ENCODE measurements around the gene NPNT.

The NPNT gene

GRCh38 chr4:105921301-105921700 lies 26.0 kb downstream of the NPNT start:
- DNase-seq, result no peak

GRCh38 chr4:105923497-105924238 lies 28.4 kb downstream of the NPNT start:
- DNase-seq, result no peak

DNA sequence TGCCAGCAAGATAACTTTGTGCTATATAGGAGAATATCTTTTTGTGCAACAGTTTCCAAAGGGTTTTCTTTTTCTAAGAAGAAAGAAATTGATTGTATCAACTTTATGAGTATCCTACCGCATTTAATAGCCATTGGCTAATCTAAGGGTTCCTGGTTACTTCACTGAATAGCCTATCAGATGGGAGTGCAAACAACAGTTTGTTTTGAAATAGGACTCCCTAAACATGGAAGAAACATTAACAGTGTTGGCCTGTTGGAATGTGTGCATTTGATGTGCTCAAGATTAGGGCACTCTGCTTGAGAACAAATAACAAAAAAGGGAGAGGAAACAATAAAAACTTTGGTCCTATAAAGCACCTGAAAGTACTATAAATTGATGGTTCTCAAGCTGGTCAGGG lies 29.1 kb downstream of the NPNT start:
- DNase-seq, result no peak

DNA sequence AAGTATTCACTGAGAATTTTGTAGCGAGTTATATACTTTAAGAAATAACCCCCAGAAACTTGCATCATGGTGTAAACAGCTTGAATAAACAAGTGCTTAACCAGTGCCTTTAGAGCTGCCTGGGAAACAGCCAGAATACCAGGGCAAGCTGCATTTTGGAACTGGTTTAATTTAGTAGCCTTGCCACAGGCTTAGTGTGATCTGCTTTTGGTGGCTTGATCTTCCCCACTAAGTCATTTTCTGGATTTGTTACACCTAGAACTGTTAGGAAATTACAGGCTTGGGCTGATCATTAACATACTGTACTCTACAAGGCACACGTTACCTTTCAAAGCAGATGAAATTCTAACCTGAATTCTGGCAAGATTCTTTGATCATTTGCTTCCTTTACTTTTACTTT lies 35.4 kb downstream of the NPNT start:
- no peak for DNase-seq

- DNase-seq, result no peak
Observed at GRCh38 chr4:105933083-105933482, 37.8 kb downstream of the NPNT start.

- DNase-seq, result no peak
Observed at GRCh38 chr4:105934386-105934785, 39.1 kb downstream of the NPNT start.

DNA sequence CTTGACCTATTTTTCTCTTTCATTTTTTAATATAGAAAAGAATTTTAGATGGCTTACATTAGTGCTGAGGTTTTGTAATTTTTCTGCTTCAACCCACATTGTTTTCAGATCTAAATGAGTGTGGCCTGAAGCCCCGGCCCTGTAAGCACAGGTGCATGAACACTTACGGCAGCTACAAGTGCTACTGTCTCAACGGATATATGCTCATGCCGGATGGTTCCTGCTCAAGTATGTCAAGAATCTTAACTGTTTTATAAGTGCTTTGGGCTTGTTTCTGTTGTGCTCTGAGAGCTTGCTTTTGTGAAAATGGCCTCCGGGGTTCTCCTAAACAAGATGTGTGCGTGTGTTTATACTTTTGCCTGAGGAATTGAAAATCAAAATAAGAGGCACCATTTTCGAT lies 41.6 kb downstream of the NPNT start:
- no peak for DNase-seq

DNA sequence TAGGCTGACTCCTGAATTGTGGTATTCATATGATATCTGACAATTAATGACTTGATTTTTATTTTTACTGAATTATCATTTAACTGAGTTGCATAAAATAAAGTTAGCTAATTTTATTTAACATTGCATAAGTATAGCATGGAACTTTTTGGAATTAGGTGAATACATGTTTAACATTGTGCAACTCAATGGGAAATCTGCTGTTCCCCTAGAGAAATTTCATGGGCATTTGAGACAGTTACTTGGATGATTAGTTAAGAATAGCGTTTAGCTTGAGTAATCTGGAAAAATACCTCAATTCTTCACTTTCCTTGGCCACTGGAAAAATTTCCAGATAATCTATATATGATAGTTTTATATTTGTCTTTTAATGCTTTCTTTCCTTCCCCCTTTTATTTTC lies 42.5 kb downstream of the NPNT start:
- DNase-seq, result no peak

GRCh38 chr4:105943234-105943633 lies 48.0 kb downstream of the NPNT start:
- no peak for DNase-seq

DNA sequence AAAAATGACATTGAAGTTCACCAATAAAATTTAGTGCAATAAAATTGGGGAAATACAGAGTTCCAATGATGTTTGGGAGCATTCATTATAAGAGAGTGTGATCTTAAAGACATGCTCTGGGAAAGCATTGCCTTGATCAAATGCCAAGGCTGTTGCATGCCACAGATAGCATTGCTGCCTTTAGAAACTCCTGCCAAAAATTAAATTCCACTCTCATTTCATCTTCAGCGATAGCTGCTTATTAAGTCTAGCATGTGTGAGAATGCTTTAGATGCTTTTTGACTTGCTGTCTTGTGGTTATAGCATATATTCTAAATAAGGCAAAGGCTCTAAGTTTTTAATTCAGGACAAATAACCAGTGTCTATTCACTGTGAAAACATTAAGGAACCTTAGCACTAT lies 49.3 kb downstream of the NPNT start:
- DNase-seq, result no peak

DNA sequence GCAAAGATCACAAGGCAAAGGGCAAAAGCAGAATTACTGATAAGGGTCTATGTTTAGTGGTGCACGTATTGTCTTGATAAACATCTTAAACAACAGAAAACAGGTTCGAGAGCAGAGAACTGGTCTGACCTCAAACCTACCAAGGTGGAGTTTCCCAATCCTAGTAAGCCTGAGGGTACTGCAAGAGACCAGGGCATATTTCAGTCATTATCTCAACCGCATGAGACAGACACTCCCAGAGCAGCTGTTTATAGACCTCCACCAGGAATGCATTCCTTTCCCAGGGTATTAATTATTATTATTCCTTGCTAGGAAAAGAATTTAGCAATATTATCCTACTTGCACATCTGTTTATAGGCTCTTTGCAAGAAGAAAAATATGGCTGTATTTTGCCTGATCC lies 51.5 kb downstream of the NPNT start:
- no peak for DNase-seq

GRCh38 chr4:105950701-105951100 lies 55.4 kb downstream of the NPNT start:
- DNase-seq, result no peak

DNA sequence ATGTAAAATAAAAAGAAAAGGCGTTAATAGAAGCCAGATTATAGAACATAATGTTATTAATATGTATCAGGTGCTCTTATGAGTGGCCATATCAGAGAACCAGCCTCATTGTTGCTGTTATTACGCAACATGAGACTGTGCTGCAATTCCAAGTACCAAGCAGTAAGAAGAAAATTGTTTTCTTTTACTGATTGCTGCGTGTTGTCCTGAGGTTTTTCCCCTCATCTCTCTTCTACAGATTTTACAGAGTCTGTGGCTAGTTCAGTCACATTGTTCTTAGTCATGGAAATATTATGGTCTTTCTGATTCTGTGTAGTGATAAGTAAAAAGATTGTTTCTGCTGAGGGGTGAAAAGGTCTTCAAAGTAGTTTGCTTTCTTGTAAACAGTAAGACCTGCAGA lies 55.9 kb downstream of the NPNT start:
- DNase-seq, result no peak

GRCh38 chr4:105952591-105952990 lies 57.3 kb downstream of the NPNT start:
- no peak for DNase-seq

- DNase-seq, result no peak
Observed at GRCh38 chr4:105956569-105956968, 61.3 kb downstream of the NPNT start.

- DNase-seq, result no peak
Observed at GRCh38 chr4:105957680-105958079, 62.4 kb downstream of the NPNT start.

DNA sequence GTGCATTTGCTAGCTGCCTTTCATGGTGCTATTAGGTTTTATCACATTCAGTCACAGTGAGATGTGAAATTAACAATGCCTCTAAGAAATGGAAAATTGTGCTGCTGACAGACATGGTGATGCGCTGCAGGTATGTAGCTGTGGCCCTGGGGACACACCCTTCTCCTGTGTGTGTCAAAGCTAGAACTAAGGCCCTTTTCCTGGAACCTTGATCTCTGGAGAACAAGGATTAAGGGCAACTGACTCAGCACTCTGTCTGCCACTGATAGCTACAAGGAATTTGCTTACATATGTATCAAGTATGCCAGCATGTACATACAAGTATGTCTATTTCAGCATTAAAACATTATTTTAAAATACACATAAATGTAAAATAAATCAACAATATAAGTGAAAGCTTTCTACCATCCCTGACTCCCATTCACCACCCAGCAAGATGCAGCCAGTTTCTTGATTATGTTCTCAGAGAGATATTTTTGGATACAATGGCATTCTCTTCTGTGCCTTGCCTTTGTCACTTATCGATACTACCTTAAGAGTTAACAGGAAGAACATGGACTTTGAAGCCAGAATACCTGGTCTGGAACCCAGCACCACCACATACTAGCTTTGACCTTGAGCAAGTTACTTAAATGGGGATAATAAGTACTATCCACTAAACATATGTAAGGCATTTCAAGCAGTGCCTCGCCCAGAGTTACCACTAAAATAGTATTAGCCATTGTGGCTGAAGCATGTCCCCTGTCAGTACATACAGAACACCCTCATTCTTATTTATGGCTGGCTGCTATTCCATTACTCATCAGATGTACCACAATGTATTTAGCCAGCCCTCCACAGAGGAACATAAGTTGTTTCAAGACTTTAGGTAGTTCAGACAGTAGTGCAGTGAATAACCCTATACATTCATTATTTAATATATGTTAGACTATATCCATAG lies 68.5 kb downstream of the NPNT start:
- no peak for DNase-seq

- no peak for DNase-seq
Observed at GRCh38 chr4:105965183-105965800, 70.0 kb downstream of the NPNT start.

DNA sequence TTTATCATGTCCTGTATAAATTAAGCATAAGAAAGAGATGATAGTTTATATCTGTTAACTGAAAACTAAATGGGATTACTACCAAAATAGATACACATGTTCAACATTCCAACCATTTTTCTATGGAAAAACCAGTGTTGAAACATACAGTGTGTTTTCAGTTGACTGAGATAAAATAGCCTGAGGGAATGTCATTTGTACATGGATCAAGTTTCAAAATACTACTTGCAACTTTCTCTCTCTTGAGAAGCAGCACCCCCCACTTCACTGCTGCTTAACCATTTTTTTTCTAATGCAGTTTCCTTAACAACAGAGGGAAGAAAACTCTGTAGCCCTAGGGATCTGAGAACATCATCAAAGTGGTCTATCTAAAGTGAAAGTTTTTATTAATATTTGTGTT lies 70.8 kb downstream of the NPNT start:
- DNase-seq, result no peak

DNA sequence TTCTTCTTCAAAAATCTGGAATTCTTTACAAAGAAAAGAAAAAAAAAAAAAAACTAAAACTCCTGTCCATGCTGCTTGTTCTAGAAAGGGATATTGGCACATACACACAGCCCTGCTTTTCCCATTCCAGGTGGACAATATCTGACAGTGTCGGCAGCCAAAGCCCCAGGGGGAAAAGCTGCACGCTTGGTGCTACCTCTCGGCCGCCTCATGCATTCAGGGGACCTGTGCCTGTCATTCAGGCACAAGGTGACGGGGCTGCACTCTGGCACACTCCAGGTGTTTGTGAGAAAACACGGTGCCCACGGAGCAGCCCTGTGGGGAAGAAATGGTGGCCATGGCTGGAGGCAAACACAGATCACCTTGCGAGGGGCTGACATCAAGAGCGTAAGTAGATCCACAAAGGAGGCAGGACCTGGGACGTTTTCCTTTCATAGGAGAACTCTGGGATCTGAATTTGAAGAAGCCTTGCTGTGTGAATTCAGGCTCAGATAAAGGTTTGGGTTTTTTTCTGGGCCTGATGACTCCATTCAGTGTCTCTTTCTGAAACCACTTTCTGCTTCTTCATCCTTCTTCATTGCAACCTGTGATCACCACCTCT lies 71.9 kb downstream of the NPNT start:
- DNase-seq, result no peak

DNA sequence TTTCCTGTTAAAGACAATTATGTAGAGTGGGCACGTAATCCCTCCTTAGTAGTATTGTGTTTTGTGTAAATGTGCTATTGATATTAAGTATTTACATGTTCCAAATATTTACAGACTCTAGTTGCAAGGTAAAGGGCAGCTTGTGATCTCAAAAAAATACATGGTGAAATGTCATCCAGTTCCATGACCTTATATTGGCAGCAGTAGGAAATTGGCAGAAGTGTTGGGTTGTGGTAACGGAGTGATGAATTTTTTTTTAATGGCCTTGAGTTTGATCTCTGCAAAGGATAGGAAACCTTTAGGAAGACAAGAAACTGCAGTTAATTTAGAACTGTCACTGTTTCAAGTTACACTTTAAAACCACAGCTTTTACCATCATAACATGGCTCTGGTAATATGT lies 74.3 kb downstream of the NPNT start:
- DNase-seq, result no peak

DNA sequence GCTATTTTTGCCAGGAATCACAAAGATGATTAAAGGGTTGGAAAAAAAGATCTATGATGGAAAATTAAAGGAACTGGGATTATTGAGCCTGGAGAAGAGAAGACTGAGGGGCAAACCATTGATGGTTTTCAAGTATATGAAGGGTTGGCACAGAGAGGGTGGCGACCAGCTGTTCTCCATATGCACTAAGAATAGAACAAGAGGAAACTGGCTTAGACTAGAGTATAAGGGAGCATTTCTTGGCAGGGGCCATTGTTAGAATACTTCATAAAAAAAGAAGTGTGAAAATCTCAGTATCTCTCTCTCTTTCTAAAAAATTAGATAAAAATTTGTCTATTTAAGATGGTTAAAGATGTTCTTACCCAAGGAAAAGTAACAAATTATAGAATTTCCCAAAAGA lies 75.1 kb downstream of the NPNT start:
- no peak for DNase-seq

- DNase-seq, result no peak
Observed at GRCh38 chr4:105971036-105971435, 75.8 kb downstream of the NPNT start.
